Measurements from ENCODE around the gene GIMAP2.
"Not testable (repeated sequence)": the region's sequence is repeated elsewhere in the genome, so short reads cannot be mapped to it uniquely, and the experiment has no call there.

Gene GIMAP2

DNA sequence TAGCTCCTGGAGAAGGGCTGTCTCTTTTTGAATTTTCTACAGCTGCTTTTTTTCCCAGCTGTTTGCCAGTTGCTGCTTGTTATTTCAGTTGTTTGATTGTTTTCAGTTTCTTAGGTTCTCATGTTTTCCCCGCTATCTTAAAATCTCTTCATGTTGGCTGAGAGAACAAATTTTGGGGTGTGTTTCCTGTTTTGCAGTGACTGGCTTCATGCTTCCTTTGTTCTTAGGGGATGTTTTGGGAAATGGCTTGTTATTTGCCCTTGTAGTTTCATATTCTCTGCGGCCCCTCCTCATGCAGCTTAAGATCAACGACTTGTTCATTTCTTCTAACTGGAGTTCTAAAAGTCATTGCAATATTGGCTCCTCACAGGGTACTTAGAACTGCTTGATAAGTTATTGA, 8.7 kb upstream of the GIMAP2 start:
- DNase-seq (ENCODE audit: low spot score), result peak; percentile 76

DNA sequence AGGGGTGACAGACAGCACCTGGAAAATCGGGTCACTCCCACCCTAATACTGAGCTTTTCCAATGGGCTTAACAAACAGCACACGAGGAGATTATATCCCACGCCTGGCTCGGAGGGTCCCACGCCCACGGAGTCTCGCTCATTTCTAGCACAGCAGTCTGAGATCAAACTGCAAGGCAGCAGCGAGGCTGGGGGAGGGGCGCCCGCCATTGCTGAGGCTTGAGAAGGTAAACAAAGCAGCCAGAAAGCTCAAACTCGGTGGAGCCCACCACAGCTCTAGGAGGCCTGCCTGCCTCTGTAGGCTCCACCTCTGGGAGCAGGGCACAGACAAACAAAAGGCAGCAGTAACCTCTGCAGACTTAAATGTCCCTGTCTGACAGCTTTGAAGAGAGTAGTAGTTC, 6.9 kb upstream of the GIMAP2 start:
- not testable (repeated sequence) for DNase-seq (ENCODE audit: low spot score)

DNA sequence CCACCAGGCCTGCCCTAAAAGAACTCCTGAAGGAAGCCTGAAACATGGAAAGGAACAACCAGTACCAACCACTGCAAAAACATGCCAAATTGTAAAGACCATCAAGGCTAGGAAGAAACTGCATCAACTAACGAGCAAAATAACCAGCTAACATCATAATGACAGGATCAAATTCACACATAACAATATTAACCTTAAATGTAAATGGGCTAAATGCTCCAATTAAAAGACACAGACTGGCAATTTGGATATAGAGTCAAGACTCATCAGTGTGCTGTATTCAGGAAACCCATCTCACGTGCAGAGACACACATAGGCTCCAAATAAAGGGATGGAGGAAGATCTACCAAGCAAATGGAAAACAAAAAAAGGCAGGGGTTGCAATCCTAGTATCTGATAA, 5.1 kb upstream of the GIMAP2 start:
- not testable (repeated sequence) for DNase-seq (ENCODE audit: low spot score)

DNA sequence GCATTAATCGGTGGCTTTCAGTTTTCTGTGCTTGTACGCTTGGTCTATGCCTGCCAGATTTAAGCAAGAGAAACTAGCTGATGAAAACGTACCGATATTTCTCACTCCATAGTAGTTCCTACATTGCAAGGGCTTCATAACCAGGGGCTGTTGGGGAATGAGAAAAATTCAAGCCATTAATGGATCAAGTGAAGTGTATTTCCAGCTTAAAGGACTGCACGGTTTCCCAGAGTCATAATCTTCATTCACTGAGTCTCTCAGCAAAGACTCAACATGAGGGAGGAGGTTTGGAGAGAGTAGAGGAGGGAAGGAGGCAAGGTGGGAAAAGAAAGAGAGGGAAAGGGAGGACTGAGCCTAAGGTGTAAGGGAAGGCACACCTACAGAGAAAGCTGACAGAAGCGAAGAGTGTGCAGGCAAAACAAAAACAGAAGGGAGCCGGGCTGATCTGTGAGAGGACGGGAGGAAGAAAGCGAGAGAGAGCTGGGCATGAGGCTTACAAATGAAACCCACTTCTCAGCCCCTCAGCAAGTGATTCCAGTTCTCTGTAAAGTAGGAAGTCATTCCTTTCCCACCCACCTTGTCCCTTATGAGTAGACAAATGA, 625 bp downstream of the GIMAP2 start:
- peak; percentile 42 for DNase-seq (ENCODE audit: low spot score)

DNA sequence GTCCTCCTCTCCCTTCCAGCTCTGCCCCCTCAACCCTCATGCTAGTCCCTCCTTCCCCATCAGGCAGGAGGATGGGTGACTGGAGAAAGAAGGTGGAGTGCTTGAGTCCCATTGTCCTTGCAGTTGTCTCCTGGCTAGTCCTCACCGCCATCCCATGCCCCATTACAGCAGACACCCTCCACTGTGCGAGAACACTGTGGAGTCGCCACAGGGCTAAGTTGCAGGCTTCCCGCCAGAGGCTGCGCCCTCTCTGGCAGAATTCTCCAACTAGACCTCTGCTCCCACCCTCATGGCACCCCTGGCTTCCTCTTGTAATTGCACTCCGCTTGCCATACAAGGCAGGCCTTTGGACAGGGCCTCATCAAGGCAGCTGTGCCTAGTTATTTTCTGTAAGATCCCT, 3.1 kb downstream of the GIMAP2 start:
- DNase-seq (ENCODE audit: low spot score), result no peak

DNA sequence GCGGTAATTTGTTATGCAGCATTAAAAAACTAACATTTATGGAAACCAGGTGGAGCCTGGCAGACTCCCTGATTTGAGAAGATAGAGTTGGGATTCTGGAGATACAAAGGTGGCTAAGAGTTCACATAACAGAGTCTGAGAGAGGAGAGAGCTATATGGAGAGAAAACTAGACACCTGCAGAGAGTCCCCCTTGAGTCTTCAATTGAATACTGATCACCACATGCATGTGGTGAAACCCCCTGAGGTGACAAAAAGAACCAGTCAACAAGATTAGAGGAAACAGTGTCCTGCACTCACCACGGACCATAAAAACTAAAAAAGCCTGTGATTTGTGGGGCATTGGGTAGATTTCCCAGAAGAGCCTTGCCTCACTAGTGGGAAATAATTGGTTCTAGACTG, 10.1 kb downstream of the GIMAP2 start:
- no peak for DNase-seq (ENCODE audit: low spot score)

DNA sequence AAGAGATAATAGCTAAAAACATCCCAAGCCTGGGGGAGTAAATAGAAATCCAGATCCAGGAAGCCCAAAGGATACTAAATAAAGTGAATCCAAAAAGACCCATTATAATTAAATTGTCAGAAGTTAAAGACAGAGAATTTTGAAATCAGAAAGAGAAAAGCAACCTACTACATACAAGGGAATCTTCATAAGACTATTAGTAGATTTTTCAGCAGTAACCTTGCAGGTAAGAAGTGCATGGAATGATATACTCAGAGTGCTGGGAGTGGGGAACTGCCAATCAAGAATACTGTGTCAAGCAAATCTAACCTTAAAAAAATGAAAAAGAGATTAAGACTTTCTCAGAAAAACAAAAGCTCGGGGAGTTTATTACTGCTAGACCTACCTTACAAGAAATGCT, 17.7 kb downstream of the GIMAP2 start:
- DNase-seq (ENCODE audit: low spot score), result no peak

DNA sequence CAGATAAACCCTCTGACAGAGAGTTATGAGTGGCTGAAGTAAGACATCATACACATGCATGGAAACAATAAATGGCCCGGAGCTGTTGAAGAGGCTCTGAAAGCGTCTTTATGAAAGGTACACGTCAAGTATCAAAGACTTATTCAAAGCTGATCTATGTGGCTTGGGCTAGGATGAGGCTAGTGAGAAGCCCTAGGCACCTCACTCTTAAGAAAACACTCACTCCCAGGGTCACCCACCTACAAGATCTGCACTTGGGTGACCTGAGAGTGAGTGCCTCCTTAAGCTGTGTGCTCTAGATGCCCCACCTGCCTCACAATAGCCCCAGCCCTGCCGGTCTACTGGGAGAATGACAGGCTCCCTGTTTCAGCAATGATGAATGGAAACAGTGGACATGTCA, 29.8 kb downstream of the GIMAP2 start:
- peak; percentile 35 for DNase-seq (ENCODE audit: low spot score)

DNA sequence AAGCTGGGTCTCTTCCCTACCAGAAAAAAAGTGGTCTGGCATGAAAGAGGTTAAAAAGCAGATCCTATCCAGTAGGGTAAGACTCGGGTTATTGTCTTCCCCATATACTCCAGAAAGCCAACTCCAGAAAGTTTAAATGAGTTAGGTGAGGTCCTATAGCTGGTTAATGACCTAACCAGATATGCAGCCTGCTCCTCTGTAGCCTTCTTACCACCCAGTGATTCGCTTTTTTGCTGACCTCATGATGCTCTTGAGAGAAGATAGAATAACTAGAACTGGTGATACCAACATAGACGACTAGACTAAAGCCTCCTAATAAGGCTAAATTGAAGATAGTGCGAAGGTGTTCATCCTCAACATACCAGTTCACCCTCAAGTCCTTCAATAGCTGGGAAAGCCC, 30.2 kb downstream of the GIMAP2 start:
- peak; percentile 45 for DNase-seq (ENCODE audit: low spot score)

DNA sequence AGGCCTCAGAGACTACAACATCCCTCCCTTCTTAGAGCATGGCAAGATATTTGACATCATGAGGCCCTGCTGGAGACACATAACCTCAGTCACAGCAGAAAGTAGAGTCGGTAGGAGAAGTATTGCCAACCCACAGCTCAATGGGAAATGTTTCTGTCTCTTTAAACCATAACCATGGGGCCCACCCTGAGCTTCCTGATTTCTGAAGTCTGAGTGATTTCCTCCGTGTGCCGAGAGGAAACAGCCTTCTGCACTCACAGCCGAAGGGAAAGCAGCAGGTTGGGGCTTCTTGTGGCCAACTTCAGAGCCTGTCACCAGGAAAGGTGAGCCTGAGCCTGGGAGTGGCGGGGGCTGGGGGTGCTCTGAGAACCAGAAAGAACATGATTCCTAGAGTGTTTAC, 30.9 kb downstream of the GIMAP2 start, which contains the start of gene GIMAP1:
TSS of gene GIMAP1 (plus strand) at position 246 of the 400 bp plus-strand sequence. CDS start 2,435 bp downstream, outside the sequence.
- DNase-seq (ENCODE audit: low spot score), result peak; percentile 83

DNA sequence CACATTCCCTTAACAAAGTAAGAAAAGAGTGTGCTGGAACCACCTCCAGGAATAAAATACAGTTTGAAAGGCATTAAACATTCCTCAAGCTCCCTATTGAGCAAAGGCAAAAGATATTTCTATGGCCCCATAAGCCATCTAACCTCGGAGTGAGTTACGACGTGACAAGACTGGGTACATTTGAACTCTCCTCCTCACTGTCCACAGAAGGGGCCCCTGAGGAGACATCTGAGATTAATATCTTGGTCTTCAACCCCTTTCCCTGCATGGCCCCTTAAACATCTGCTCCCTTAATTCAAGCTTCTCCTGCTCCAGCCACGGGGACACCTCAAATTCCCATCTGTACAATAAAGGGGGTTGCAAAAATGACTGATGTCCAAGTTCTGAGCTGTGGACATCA, 31.4 kb downstream of the GIMAP2 start:
- DNase-seq (ENCODE audit: low spot score), result no peak

DNA sequence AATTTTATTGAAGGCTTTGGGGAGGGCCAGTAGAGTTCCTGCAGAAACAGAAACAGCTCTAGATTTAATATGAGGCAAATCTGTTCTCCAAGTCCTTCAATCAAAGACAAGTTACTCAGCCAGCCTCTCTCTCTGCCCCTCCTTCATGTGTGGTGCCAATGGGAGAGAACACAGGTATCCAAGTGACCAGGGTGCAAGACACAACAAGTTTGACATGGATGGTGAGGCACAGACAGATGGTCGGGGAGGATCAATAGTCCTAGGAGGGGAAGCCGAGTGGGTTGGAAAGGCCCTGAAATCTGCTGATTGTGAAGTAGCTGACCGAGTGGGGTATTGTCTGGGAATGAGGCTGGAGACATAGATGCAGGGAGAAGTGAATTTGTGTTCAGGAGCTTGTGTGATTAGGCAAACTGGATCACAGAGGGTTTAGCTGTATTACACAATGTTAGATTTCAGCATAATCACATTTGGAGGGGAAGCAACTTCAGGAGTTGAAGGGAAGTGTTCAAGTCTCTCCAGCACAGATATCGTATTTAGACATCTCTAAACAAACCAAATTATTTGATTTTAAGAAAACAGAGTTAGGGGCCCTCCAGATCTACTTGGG, 32.4 kb downstream of the GIMAP2 start:
- peak; percentile 58 for DNase-seq (ENCODE audit: low spot score)

DNA sequence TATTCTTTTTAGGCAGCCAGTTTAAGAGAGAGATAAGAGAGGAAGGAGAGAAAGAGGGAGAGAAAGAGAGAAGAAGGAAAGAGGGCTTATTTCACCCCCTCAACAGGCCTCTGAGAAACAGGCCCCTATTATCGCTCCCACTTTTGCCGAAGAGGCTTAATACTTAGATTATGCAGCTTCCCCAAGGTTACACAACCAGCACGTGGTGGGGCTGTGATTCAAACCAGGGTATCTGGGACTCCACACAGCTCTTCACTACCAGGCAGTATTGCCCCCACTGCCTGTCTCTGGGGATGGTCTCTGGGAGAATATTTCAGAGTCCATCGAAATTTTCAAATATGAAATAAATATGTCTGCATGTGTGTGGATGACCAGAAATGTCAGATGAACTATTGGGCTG, 33.9 kb downstream of the GIMAP2 start:
- DNase-seq (ENCODE audit: low spot score), result no peak

DNA sequence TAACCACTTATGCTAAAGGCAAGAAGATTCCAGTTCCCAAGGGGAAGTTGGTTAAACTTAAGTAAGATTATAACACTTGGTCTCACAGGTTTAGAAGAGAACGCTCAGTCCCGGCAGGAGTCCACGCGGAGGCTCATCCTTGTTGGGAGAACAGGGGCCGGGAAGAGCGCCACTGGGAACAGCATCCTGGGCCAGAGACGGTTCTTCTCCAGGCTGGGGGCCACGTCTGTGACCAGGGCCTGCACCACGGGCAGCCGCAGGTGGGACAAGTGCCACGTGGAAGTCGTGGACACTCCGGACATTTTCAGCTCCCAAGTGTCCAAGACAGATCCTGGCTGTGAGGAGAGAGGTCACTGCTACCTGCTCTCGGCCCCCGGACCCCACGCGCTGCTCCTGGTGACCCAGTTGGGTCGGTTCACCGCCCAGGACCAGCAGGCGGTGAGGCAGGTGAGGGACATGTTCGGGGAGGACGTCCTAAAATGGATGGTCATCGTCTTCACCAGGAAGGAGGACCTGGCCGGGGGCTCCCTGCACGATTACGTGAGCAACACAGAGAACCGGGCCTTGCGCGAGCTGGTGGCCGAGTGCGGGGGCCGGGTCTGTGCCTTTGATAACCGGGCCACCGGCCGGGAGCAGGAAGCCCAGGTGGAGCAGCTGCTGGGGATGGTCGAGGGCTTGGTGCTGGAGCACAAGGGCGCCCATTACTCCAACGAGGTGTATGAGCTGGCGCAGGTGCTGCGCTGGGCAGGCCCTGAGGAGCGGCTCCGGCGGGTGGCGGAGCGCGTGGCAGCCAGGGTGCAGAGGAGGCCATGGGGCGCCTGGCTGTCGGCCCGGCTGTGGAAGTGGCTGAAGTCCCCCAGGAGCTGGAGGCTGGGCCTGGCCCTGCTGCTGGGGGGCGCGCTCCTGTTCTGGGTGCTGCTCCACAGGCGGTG, 34.7 kb downstream of the GIMAP2 start:
- DNase-seq (ENCODE audit: low spot score), result no peak

DNA sequence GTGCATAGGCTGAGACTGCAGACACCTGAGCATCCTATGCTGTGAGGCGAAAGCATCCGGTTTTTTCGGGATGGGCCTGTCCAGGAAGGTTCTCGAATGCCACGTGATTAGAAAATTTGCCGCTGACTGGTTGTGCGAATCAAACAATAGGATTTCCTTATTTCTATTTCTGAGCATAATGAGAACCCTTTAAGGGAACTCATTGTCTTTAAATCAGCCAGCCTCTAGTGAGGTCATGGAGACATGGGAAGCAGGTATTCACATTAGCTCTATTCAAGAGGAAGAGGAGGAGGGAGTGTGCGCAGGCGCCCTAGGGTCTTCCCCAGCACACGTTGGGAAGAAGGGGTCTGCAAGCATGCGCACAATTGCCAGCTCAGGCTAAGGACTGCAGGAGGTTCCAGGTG, 36.5 kb downstream of the GIMAP2 start:
- no peak for DNase-seq (ENCODE audit: low spot score)

DNA sequence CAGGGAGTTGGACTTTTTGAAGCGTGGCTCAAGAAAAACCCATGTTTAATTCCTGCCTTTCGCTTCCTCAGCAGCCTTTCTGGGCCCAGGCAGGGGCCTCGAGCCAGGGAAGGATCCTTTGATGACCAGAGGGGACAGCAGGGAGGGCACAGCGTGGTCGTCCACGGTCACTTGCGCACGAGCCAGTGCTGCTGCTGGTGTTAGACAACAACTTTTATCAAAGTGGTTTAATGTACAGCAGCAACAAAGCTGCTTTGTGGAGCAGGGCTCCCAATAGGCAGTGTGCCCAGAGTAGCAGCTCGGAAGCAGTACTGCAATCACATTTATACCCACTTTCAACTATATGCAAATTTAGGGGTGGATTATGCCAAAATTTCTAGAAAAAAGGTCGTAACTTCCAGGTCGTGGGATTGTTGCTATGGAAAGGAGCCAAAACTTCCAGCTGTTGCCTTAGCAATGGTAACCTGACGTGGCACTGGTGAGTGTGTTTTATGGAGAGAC, 37.0 kb downstream of the GIMAP2 start:
- DNase-seq (ENCODE audit: low spot score), result no peak

DNA sequence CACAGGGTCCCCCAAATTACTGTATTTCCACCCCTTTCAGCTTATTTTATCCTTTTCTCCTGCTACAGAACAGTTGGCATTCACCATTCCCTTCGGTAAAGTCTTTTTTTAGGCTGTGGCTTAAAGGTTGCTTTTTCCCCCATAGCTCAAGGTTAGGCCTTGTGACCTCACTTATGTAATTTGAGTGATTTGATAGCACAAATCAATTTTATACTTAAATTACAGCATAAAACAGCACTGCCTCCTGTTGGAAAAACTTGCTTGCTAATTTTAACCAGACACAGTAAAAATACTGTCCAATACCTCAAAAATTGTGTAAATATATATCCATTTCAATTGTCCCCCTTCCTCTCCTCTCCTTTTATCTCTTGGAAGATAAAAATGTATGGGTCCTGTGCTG, 38.0 kb downstream of the GIMAP2 start:
- DNase-seq (ENCODE audit: low spot score), result no peak

DNA sequence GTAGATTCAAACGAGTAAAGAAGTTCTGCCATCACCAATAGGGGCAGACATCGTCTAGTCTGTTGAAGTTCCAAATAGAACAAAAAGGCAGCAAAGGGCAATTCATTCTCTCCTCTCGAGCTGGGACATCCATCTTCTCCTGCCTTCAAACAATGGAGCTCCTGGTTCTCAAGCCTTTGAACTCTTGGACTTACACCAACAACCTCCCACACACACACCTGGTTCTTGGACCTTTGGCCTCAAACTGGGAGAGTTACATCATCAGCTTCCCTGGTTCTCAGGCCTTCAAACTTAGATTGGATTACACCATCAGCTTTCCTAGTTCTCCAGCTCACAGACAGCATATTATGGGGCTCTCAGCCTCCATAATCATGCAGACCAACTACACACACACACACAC, 41.9 kb downstream of the GIMAP2 start:
- DNase-seq (ENCODE audit: low spot score), result no peak

DNA sequence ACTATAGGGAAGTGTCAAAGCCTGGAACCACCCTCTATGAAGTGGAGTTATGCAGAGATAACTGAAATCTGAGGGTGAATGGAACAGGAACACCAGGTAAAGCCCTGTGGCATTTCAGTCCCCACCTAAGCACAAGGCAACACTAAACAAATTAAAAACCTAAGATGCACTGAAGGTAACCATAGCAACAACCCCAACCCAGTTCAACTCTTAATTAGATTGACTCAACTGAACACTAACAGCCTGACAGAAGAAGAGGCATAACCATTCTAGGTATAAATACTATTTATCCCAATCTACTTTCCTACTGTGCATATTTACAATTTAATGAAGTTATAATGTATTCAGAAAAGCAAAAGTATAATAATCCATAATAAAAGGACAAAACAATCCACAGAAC, 42.5 kb downstream of the GIMAP2 start:
- DNase-seq (ENCODE audit: low spot score), result no peak

DNA sequence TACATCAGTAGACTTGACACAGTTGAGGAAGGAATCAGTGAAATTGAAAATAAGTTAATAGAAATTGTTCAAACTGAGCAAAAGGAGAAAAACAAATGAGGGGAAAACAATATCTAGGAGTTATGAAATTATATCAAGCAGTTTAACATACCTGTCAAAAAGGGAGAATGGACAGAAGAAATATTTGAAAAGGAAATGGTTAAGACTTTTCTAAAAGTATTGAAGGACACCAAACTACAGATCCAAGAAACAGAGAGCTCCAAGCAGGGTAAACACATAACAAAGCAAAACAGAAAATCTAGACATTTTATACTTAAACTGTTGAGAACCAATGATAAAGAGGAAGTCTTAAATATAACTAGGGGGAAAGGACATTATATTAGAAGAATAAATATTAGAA, 43.1 kb downstream of the GIMAP2 start:
- DNase-seq (ENCODE audit: low spot score), result no peak

DNA sequence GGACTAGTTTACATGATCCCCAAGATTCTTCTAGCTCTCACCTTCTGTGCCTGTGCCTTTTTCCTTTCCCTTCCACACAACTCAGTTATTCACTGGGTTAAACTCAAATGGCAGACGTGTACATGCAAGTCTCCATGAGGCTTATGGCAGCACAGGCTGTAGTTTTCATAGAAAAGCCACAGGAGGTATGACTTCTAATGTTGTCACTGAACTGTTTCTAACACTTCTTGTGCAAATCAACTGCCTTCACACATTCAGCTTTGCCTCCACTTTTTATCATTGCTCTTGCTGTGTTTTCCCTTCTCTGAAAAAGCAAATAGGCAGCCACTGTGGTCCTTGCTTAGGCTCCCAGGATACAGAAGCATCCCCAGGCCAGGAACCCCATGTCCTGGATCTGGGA, 46.4 kb downstream of the GIMAP2 start:
- peak; percentile 69 for DNase-seq (ENCODE audit: low spot score)

DNA sequence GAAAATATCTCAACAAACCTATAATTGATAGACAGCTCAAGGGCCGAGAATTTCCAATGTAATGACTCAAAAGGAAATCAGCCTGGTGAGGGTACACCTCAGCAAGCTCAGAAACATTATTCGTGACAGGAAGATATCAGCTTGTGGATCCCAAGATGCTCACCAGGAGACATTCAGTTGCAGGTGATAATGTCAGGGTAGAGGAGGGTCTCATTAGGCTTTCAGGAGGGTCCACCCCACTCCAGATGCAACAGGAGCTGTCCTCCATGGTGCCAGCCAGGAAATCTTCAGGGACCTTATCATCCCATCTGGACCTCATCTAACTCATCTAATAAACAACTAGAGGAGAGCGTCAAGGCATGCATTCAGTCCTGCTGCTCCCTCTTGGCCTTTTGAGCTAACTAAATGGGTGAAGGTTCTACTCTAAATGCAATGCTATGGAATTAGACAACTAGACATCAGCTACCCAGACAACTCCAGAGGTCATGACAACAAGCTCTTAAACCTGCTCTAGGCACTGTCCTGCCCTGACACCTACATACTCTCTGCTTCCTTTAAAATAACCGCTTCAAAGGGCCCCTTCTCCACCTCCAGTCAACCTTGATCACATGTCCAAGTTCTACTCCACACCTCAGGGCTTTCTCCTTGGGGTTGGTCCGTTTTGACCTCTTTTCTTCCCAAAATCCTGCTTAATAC, 47.4 kb downstream of the GIMAP2 start:
- no peak for DNase-seq (ENCODE audit: low spot score)

Data from CD4-positive, alpha-beta T cell treated with Interleukin-15 for 4 hours (primary cell).